ENCODE results near the gene TXNDC17.
"Not testable (repeated sequence)": the region's sequence is repeated elsewhere in the genome, so short reads cannot be mapped to it uniquely, and the experiment has no call there.

TXNDC17 gene

DNA sequence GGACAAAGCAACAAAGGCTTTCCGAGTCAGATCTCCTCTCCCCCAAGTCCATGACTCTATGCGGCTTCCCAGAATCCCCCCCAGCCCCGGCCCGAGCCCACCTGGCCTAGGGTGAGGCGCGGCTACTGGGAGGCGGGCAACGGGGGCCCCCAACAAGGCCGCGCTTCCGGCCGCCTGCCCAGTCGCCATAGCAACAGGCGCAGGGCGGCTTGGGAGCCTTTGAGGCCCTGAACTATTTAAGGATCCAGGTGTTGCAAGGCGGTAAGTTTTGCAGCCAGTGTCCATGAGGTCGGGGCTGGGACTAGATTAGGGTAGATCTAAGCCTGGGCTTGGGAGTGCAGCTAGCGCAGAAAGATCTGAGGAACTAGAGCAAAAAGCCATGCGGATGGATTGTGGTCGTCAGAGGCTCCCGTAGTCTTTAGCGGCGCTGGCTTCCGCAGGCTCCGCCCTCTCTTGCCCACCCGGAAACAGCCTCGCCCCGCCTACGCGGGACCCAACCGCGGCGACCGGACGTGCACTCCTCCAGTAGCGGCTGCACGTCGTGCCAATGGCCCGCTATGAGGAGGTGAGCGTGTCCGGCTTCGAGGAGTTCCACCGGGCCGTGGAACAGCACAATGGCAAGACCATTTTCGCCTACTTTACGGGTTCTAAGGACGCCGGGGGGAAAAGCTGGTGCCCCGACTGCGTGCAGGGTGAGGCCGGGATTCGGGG lies at the start of gene TXNDC17, which contains the start of gene KIAA0753:
TSS of gene TXNDC17 (plus strand) at position 525 of the 711 bp plus-strand sequence. CDS start at position 548, 23 bp downstream.
TSS of gene KIAA0753 (minus strand) at position 176 of the 711 bp plus-strand sequence. CDS start 5,608 bp downstream, outside the sequence.
- DNase-seq: peak; percentile 90

DNA sequence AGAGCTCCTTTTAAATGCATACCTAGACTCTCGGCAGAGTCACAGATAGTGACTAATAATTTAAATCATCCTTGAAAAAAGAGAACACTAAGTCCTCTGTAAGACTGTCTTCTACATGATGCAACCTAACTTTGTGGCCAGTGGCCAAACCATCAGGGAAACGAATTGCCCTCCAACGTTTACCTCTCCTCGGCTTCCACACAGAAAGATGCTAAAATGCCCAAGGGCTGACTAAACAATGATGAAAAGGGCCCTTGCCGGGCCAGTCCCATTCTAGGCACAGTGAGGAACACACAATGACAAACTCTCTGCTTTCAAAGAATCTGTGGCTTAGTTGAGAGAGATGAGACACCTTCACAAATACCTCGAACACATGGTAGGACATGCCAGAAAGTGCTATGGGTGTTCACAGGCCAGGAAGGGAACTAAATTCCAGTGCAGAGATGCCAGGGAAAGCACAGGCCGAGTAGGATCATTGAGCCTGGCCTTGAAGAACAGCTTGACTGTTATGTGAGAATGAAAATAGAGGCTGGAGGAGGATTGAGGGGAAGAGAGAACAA lies 49.2 kb upstream of the TXNDC17 start:
- no peak for DNase-seq

DNA sequence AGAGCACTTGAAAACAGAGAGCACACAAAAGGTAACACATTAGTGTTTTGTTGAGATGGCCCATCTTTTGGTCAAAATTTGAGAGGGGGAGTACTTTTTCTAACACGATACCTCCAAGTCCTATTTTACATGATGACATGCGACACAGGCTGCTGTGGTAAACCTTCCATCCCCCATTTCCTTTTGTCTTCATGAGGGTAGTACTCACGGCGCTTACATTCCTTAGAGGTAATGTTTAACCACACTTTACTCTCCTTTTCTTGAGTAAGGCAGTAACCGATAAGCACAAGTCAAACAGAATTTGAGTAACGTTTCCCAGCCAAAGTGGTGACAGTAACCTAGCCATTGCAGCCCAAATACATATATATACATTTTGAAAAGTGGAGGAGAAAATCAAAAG lies 48.7 kb upstream of the TXNDC17 start:
- no peak for DNase-seq

DNA sequence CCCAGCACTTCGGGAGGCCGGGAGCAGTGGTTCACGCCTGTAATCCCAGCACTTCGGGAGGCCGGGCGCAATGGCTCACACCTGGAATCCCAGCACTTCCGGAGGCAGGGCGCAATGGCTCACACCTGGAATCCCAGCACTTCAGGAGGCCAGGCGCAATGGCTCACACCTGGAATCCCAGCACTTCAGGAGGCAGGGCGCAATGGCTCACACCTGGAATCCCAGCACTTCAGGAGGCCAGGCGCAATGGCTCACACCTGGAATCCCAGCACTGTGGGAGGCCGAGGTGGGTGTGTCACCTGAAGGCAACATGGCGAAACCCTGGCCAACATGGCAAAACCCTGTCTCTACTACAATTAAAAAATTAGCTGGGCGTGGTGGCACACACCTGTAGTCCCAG lies 47.5 kb upstream of the TXNDC17 start:
- not testable (repeated sequence) for DNase-seq

DNA sequence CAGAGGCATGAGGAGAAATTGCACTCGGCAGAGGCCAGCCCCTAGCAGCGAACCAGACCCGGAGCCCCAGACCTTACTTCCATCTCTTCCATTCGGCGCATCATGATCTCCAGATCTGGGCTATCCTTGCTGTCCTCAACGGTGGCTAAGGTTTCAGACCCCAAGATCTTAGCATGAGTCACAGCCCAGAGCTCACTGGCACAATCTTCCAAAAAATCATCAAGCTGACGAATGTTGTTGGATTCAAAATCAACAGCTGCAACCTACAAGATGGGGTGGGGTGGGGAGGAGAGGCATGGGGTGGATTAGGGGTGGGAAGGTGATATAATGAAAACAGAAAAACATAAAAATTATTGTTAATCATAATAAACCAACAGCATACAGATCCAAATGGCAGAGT lies 44.8 kb upstream of the TXNDC17 start:
- no peak for DNase-seq

DNA sequence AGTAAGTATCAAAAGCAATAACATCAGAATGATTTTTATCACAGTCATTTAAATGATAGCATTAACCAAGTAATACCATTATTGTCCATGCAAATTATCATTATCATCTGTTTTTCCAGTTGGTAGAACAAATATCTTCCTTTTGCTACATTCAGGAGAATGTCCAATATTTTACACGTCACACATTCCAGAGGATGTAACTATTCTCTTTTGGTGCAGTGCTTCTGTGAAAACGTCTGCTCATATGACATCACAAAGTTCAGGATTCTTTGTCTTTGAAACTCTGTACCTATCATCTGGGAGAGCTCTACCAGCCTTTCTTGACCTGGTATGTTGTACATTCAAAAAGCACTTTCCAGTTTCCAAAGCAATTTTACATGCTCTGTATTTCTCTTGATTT lies 44.3 kb upstream of the TXNDC17 start:
- no peak for DNase-seq

DNA sequence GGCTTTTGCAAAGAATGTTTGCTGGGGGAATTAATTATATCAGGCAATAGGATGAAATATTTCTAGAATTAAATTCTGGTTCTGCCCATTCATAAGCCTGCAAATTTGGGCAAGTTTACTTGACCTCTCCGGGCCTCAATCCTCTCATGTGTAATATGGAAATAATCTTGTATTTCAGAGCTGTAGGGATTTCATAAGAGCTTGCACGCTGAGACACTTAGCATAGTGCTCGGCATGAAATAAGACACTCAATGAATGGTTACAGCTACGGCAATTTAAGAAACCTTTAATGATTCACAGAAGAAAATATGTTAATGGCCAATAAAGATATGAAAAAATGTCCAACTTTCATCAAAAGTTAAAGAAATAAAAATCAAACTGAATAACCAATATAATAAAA lies 43.9 kb upstream of the TXNDC17 start:
- no peak for DNase-seq

DNA sequence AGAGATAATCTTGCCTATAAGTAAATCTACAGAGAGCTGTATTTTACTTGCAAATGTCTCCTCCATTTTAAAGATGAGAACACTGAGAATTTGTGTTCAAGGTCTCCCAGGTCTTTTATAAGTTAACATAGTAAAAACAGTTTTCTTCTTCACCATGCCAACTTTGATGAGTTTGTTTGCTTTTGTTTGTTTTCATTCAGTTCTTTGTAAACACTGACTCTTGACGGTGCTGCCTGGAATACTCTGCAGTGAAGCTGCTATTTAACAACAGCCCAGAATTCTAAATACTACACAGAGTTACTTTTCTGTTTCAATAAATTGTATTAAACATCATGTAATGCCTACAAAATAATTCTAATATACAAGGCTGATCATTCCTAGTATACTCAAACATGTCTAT lies 43.1 kb upstream of the TXNDC17 start:
- DNase-seq: no peak

DNA sequence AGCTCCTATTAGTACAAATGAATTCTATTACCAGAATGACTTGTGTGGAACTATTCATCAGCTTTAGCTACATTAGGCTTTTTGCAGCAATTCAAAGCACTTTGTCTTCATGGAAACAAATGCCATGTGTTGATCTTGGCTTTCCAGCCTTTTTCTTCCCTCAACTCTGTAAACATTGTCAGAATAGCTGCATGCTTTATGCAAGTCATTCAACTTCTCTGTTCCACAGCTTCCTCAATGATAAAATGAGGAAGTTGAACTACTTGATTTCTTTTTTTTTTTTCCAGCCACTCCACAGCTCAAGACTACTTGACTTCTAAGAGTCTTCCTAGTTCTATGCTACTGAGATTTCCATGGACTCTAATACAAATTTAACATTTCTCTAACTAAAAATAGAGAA lies 41.5 kb upstream of the TXNDC17 start:
- no peak for DNase-seq

DNA sequence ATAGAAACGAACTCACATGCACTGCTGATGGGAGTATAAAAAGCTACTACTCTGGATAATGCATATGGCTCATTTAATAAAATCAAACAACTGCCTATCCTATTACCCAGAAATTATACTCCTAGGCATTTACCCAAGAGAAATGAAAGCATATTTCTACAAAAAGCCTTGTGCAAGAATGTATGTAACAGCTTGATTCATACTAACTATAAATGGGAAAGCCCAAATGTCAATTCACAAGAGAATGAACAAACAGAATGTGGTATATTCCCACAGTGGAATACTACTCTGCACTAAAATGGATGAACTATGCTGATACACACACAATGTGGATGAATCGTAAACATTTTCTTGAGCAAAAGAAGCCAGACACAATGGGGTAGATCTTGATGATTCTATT lies 38.7 kb upstream of the TXNDC17 start:
- no peak for DNase-seq

DNA sequence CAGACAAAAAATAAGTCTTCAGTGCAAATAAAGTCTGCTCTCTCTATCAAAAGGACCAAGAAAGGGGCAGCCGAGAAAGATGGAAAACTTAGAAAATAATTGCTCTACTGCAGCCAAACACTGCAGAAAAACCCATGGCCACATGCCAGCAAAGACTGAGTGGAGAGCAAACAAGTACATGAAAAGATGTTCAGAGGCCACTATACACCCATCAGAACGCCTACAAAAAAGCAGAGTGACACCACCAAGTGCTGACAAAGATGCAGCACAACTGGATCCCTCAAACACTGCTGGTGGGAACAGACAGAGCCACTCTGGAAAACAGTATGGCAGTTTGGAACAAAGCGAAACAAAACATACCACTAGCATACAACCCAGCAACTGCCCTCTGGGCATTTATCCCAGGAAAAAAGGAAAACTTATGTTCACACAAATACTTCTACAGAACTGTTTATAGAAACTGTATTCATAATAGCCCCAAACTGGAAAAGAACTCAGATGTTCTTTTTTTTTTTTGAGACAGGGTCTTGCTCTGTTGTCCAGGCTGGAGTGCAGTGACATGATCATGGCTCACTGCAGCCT lies 37.0 kb upstream of the TXNDC17 start:
- DNase-seq: no peak

DNA sequence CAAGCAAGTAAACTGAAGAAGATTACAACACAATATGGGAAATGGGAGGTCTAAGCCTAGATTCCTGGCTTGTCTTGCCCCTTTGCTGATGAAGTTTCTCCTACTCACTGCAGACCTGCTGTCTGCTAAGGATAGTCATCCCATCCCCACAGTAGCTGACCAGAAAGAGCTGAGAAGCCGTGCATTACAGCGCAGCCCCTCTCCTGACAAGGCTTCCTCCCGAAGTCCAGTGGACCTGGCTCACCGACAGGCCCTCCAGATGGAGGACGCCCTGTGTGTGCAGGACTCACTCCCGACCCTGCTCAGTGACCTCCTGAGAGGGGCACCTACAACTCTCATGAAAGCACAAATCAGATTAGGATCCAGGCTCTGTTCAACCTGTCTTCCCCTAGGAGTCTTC lies 35.7 kb upstream of the TXNDC17 start:
- no peak for DNase-seq

DNA sequence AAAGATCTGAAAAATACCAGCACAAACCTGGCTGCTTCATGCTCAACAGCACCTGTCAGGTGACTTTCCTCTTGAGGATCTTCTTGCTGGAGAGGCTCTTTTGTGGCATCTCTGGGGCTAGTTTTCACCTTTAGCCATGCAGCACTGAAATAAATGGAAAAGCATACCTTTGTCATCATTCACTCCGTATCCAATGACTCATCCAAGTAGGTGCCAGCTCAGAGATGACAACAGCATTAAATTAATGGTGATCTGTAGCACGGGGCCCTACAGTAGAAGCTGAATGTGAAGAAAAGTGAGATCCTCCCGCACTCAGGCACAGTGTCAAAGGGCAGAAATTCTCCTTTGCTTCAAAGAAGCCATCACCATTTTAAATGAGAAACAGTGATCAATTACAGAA lies 32.5 kb upstream of the TXNDC17 start:
- DNase-seq: no peak

DNA sequence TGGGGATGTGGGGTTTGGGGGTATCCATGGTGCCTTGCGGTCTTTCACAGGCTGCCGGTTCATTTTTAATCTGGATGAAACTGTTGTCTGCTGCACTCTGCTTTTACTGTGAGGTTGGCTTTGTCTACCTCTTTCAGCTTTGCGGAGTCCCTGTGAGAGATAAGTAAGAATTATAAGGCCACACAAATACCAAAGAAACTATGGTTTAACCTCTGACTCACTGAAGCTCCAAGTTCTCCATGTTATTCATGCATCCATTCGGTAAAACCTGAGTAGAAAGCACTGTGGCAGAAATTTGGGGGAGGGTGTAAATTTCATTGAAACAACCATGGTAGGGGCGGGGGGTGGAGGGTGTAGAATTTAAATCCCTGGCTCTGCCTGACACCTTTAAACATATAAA lies 30.8 kb upstream of the TXNDC17 start:
- no peak for DNase-seq

DNA sequence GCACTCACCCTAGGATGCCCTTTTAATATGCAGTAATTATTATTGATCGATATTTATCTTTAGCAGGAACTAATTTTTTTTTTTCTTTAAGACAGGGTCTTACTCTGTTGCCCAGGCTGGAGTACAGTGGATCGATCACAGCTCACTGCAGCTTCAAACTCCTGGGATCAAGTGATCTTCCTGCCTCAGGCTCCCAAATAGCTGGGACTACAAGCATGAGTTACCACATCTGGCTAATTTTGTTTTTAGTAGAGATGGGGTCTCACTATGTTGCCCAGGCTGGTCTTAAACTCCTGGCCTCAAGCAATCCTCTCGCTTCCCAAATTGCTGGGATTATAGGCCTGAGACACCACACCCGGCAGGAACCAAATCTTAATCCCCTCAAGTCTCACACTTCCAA lies 29.6 kb upstream of the TXNDC17 start:
- no peak for DNase-seq

DNA sequence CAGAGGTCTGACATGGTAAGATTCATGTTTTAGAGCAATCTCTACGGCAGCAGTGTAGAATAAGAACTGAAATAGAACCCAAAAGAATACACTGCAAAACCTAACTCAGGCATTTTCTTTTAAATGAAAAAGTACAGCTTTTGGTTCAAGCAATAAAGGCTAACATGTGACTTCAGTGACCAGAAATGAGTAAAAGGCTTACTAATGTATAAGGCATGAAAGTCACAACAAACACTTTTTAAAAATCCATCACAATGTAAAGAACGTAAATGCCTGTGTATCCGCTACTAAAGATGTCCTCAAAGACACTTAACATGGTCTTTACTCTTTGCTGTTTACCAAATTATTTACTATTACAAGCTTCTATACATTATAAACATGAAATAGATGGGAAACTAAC lies 16.9 kb upstream of the TXNDC17 start:
- DNase-seq: no peak

DNA sequence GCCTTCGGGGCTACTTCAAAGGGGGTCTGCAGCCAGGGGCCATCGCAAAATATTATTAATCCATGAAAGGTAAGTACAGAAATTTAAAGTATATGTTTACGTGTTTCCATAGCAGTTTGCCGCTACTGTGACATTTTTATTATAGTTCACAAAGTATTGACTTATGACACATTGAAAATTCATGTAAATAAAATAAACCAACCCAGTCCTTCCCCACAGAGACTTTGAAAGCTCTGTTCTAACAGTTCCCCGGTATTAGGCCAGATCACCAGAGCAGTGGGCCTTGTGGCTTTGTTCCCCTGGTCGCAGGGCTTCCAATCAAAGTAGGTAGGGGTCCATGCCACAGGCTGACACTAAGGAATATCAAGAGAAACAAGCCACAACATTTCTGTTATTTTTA lies 14.2 kb upstream of the TXNDC17 start:
- DNase-seq: no peak

DNA sequence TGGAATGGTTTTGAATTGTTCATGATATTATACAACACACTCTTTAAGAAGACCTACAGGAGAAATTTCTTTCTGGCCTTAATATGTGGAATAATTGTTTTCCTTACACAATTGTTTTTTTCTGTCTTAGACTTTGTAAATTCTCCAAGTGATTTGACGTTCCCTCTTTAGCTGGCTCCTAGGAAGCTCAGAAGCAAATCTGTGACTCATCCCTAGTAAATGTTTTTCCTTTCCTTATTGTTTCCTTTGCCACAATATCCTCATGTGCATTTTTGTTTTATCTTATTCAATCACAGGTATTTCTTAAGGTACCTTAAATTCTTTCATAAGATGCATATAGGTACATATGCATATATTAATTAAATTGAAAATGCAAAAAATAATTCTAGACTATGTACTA lies 13.8 kb upstream of the TXNDC17 start:
- no peak for DNase-seq

DNA sequence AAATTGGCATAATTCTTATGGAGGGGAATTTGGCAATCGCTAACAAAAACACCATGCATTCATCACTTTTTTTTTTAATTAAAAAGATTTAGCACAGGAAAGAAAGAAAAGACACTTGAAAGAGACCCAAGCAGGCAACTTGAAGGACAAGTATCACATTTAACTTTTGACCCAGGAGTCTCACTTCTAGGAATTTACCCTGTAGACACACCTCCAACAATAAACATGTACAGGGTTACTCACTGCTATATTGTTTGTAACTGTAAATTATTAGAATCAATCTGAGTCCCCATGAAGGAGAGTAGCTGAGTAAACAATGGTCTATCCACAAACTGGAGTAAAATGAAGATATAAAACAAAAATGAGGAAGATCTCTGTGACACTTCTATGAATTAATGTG lies 10.5 kb upstream of the TXNDC17 start:
- no peak for DNase-seq

DNA sequence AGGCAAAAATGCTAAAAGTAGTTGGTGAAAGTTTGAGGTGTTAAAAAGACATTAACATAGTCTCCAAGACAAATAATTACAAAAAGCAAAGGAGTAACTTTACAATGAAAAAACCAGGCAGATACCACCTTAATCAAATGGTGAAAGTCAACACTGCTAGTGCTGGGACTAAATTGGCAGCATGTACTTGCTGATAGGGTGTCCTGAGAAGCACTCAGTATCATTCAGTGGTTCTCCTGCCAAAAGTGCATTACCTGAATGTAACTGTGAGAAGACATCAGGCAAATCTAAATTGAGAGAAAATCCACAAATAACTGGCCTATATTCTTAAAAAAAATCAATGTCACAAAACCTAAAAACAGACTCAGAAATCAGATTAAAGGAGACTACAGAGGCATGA lies 8.3 kb upstream of the TXNDC17 start:
- DNase-seq: no peak

DNA sequence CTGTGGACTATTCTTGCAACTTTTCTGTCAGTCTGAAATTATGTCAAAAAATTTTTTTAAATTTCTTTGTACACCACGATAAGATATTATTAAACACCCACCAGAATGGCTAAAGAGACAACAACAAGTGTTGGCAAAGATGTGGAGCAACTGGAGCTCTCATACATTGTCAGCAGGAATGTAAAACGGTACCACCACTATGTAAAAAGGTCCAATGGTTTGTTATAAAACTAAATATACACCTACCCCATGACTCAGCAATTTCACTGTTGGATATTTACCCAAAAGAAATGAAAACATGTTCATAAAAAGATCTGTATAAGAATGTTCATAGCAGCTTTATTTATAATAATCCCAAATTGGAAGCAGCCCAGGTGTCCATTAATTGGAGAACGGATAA lies 7.6 kb upstream of the TXNDC17 start:
- DNase-seq: no peak

DNA sequence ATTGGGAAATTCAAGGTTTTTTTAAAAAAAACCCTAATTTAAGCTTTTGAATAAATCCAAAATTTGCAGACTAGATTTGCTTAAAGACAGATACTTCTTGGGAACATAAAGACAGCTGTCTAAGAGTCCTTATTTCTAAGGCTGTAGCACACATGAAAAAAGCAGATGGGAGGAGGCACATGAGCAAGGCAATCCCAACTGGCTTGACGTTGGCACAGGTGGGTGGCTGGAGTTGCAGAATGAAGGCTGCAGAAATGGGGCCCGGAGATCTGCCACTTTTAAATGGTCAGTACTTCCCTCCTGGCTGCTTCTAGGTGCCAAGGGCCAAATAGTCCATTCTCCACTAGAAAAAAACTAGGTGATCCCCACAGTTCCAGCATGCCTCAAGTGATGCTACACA lies 4.8 kb upstream of the TXNDC17 start:
- no peak for DNase-seq

DNA sequence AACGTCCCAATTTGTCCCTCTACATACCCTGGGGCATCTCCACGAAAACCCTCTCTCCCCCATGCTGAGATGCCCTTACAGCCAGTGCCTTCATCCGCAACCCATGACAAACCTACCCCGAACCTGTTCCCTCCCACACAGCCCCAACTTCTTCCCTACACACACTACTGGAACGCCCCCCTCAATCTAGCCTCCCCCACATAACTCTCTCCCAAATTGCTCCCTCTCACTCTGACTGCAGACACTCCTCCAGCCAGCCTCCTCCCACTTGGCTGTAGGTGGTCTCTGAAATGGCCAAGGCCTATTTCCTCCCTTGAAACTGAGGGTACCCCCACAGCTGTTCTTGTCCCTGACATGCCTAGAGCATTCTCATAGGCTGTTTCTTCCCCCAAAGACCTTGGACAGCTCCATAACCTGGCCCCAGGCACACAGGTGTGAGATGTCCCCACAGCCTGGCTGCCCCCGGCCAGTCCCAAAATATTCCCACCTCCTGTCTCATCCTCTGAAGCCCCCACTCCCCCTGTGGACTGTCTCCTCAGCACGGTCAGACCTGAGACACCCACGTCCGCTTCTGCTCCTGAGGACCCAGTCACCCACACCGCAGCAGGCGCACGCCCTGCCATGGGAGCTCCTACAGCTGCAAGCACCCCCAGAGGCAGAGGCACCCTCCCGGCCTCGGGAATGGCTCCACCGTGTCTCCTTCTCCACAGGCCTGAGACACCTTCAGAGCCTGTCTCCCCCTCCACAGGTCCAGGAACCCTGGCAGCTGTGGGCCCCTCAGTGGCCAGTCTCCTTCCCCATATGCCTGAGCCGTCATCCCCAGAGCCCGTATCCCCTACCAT lies 4.0 kb upstream of the TXNDC17 start:
- no peak for DNase-seq

DNA sequence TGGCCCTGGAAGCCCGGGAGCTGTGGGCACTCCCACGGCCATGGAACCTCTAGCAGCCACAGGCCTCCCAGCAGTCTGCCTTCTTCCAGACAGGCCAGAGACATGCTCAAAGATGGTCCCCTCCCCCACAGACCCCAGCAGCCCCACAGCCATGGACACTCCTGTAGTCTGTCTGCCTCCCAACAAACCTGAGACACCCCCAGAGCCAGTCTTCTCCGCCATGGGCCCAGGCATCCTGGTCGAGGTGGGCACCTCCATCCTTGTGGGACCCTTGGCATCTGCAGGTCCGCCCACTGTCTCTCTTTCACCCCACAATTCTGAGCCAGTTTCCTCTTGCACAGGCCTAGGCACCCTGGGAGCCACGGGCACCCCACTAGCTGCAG lies 3.4 kb upstream of the TXNDC17 start:
- no peak for DNase-seq

Data from NCI-H146 (cell line).